ENCODE measurements around the gene CLIP2.

DNA sequence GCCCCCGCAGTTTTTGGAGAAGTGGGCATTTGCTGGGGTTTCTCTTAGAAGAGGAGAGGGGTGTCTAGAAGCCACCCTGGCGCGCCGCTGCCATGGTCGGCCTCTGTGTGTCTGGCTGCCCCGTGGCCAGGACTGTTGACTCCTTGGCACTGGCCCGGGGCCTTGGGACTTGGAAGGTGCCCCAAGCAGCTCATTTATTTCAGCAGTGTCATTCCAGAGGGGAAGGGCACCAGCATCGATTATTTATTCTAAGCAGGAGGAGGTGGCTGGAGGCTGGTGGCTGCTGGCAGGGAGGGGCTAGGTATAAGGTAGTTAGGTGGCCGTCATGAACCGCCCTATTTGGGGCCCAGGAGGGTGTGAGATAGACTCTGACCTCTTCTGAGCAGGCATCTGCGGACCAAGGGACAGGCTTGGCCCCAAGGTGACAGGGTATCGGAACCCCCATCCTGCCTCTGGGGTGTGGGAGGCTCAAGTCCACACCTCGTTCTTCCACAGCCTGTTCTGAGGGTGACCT lies 166.1 kb downstream of the CLIP2 start:
- TF ChIP-seq, protein P1, sequence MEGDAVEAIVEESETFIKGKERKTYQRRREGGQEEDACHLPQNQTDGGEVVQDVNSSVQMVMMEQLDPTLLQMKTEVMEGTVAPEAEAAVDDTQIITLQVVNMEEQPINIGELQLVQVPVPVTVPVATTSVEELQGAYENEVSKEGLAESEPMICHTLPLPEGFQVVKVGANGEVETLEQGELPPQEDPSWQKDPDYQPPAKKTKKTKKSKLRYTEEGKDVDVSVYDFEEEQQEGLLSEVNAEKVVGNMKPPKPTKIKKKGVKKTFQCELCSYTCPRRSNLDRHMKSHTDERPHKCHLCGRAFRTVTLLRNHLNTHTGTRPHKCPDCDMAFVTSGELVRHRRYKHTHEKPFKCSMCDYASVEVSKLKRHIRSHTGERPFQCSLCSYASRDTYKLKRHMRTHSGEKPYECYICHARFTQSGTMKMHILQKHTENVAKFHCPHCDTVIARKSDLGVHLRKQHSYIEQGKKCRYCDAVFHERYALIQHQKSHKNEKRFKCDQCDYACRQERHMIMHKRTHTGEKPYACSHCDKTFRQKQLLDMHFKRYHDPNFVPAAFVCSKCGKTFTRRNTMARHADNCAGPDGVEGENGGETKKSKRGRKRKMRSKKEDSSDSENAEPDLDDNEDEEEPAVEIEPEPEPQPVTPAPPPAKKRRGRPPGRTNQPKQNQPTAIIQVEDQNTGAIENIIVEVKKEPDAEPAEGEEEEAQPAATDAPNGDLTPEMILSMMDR (IDR thresholded peaks at IDR 0.05): no peak
- peak; percentile 84 for TF ChIP-seq POLR2AphosphoS5 (IDR thresholded peaks at IDR 0.05)
- TF ChIP-seq POLR2A (IDR thresholded peaks at IDR 0.05): peak; percentile 59

All from prostate gland (tissue), 2 donors.